RCC 7860 (cell line): ENCODE results near the gene POU3F1.
A peak's percentile ranks its signal among the peaks of the same experiment; 100 is the strongest.
"Not testable (repeated sequence)": the region's sequence is repeated elsewhere in the genome, so short reads cannot be mapped to it uniquely, and the experiment has no call there.

Source experiments
- DNase-seq: peaks from one replicate; pipeline ENCODE4 v3.0.0-alpha.2; 2015; ENCODE audit warnings: low spot score
- FAIRE-seq: peaks from 2 replicates; lab custom pipeline; 2012; peaks lifted over from hg19 to GRCh38; lab: Jason Lieb, UNC

The POU3F1 gene

GRCh38 chr1:38050397-38051078, 3.9 kb upstream of the POU3F1 start:
- peak; percentile 31 for DNase-seq
- FAIRE-seq, result no peak

GRCh38 chr1:38047603-38048141, 1.1 kb upstream of the POU3F1 start:
- FAIRE-seq, result no peak
- no peak for DNase-seq

DNA sequence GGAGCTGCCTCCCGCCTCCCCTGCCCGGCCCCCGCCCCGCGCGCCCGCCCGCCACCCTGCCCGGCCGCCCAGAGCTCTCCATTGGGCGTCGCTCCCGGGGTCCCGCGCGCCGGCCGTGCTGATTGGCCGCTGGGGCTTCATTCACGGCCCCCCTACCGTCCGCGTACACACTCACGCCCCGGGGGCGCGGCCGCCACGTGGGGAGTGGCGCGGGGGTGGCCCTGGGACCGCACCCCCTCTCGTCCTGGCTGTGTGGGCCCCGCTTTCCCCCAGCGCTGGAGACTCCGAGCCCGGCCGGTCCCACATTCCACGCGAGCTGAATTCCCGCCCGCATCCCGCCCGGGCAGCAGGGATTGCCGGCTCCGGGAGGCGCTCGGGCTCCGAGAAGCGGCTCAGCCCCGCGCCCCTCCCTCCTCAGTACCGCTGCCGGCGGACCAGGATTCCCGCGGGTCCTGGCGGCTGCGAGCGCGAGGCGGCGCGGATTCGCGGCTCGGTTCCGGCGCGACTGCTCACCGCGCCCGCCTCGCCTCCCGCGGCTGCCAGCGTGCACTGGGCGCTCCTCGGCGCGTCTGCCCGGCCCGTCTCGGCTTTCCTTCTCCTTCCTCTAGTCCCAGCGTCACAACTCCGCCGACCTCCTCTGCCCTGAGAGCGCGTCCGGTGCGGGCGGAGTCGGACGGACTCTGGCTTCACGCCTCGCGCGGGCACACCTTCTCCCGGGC, 450 bp upstream of the POU3F1 start:
- DNase-seq, result peak; percentile 41
- no peak for FAIRE-seq

DNA sequence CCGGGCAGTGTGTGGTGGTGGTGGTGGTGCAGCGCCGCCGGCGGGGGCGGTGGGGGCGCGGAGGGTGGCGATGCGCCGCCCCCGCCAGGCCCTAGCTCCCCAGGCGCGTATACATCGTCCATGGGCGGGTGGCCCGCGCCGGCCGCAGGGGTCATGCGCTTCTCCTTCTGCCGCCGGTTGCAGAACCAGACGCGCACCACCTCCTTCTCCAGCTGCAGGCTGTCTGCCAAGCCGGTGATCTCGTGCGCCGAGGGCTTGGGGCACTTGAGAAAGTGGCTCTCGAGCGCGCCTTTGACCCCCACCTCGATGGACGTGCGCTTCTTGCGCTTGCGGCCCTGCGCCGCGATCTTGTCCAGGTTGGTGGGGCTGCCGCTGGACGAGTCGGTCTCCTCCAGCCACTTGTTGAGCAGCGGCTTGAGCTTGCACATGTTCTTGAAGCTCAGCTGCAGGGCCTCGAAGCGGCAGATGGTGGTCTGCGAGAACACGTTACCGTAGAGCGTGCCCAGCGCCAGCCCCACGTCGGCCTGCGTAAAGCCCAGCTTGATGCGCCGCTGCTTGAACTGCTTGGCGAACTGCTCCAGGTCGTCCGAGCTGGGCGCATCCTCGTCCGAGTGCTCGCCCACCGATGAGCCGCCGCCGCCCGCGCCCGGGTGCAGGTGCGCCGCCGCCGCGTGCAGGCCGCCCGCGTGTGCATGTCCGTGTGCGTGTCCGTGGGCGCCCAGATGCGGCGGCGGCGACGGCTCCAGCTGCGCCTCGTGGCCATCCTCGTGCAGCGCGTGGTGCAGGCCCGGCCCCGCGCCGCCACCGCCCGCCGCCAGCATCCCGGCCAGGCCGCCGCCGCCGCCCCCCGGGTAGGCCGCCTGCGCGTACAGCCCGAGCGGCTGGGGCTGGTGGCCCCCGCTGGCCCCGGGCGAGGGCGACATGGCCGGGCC, 926 bp downstream of the POU3F1 start:
- DNase-seq (no peak), FAIRE-seq (no peak)

GRCh38 chr1:38044221-38045215, 2.1 kb downstream of the POU3F1 start:
- no peak for DNase-seq
- no peak for FAIRE-seq

DNA sequence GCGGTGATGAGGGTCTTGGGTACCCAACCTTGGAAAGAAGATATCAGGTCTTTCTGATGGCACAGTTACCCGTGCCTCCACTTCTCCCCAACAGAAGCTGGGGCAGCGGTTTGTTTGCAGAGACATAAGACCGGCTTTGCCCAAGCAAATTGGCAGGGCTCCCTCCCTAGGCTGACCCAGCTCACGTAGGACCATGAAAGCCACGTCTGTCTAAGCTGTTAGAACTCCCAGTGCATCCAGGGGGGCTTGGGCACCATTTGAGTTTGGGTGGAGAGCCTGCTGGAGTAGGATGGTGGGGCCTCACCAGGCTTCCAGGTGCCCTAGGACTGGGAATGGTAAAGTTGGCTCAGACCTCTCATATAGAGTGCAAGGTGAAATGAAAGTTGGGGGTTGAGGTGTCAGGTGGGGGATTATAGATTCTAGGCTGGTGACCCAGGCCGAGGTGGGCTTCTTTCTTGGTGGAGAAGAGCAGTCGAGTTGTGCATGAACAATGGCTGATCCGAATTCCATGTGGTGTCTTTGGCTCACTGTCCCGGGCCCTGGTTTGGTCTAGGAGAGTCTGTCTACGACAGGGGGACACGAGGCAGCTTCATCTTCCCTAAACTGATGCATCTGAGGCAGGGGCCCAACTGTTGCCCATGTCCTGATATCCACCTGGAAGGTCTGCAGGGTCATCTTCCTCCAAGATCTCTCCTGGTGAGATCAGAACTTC, 3.4 kb downstream of the POU3F1 start:
- FAIRE-seq (no peak), DNase-seq (no peak)

DNA sequence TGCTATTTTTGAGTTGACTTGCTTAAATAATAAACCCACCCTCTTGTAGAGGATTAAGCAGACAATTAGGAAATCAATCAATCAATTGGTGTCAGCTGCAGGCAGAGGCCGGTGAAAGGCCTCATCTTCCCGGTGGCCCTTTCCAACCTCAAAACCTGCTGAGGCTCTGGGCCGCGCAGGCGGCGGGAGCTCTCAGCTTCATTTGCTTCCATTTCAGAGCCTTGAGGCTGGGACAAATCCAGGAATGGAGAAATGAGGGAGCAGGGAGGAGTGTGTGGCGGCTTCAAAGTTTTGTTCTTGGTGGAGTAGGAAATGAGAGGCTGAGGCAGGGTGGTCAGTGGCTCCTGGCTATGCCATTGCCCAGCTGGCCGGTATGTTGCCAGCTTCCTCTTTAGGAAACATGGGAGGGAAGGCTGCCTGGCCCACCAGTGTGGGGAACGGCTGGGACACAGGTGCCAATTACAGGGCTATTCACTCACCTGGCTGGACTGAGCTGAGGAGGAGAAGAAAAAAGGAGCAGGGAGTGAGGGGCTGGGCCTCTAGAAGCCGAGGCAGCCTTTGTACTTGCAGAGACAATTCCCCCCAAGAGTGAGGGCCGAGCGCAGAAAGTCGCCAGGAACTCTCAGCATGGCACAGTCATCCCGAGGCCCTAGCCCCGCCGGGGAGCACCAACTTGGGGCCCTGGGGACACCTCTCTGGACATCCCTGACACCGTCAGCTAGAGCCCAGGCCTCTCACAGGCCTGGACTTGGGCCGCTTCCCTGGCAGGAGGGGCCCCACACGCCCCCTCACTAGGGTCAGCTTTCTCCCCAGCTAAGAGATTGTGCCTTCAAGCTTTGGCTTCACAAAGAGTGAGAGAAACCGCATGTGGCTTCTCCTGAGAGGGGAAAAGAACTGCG, 4.4 kb downstream of the POU3F1 start:
- no peak for FAIRE-seq
- DNase-seq, result no peak

GRCh38 chr1:38039331-38040088, 7.1 kb downstream of the POU3F1 start:
- DNase-seq (no peak), FAIRE-seq (no peak)

DNA sequence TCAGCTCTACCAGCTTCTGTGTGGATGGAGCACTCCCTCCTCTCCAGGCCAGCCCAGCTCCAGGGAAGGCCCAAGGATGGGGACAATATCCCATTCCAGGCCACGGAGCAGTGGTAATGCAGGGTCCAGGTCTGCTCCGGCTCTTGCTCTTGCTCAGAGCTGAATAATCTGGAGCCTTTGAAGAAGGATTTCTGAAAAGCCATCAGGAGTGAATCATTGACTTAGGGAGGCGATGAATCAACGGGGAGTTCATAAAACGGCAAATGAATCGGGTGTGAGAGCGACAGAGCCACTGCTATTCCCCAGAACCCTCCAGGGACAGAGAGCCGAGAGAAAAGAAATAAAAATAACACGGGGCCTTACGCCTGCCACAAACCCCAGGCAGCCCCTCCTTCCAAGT, 7.7 kb downstream of the POU3F1 start:
- peak; percentile 93 for FAIRE-seq
- DNase-seq, result peak; percentile 83

GRCh38 chr1:38037221-38037939, 9.2 kb downstream of the POU3F1 start:
- FAIRE-seq (no peak), DNase-seq (no peak)

GRCh38 chr1:38034871-38035270, 11.7 kb downstream of the POU3F1 start:
- DNase-seq (no peak), FAIRE-seq (no peak)

DNA sequence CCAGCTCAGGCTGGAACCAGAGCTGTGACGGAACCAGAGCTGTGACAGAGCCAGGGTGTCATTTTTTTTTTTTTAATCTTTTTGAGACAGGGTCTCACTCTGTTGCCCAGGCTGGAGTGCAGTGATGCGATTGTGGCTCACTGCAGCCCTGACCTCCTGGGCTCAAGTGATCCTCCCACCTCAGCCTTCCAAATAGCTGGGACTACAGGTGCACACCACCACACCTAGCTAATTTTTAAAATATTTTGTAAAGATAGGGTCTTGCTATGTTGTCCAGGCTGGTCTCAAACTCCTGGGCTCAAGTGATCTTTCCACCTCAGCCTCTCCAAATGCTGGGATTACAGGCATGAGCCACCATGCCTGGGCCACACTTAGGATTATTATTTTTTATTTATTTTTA, 13.6 kb downstream of the POU3F1 start:
- not testable (repeated sequence) for FAIRE-seq, DNase-seq

DNA sequence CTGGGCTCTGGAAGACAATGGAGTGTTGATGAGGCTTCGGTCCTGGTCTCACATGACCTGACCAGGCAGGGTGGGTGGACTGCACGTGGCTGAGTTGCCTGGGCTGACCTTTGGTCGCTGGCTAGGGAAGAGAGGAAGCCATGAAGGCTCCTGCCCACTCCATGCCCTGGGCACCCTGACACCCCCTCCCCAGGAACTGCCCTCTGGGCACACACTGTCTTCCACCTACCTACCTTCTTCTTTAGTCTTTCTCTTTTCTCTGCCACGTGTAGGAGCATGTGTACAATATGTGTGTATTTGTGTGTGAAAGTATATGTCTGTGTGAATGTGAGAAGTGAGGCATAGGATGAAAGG, 15.1 kb downstream of the POU3F1 start:
- FAIRE-seq, result no peak

DNA sequence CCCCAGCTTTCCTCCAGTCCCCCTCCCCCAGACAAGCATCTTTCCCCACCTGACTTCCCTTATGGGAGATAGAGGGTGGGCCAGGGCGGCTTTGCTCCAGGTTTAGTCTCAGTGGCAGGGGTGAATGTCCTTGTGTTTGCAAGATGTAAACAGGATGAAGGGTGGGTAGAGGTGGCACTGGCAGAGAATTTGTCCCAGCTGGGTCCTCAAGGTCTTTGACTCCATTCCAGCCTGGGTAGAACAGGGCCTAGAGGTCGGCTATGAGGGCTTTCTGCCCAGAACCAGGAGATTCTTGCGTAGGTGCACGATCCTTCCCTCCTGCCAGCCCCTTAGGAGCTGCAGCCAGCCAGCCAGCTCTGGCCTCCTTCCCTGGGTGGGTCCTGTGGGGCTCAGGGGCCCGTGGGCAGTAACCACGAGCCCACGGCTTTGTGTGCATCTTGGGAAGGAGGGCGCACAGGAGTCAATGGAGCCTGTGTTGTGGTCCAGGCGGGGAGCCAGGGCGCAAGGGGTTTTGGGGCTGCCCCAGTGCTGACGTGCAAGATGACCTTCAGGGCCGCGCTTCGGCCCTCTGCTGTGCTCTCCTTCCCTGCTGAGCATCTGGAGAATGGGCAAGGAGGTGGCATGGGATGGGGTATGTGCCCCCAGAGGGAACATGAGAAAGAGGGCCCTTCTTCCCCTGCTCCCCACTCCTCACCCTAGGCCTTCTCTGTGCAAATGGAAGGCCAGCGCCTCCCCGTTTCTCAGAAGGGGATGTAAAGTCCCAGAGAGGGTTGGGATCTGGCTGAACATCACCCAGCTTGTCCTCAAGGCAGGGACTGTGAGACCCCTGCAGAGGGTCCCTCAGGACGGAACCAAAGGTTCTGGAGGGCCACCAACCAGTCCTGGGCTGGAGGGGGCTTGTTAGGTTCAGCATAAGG, 15.7 kb downstream of the POU3F1 start:
- FAIRE-seq, result no peak
- DNase-seq, result no peak

More for the DNA sequence above, 15.1 kb downstream of the POU3F1 start:
- no peak for DNase-seq

DNA sequence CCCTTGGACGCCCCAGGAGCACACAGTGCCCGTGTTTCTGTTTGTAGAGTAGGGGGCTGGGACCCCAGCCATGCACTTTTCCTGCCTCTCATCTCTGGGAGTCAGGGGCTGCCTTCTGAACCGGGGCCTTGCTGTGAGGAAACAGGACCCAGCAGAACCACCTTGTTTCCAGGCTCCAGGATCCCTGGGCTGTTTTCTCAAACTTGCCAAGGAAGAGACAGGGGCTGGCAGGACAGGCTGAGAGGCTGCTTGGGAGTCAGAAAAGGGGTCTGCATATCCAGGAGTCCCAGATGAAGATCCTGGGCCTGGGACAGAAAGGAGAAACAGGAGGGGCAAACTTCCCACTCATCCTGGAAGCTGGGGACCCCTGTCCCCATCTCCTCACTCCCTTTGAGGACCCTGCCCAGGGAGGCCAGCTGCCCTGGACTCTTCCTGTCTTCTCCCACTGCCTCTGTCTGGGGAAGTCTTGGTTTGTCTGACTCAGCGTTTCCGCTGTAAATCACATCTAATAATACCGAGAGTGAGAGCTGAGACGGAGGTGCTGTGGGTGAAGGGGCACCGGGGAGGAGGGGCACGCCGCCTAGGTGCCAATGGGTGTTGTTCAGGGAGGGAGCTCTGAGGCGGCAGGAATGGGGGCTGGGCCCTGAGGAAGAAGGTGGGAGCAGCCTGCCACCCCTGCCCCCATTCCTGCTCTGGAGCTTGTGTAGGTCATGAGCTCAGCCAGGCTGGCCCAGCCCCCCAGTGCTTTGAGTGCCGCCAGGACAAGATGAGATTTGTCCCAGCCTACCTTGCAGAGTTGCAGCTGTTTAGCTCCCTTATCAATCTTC, 16.7 kb downstream of the POU3F1 start:
- peak; percentile 86 for DNase-seq
- peak; percentile 63 for FAIRE-seq
